GM21515 (cell line): ENCODE measurements around the gene UNC13D.
"Not testable (repeated sequence)": the region's sequence is repeated elsewhere in the genome, so short reads cannot be mapped to it uniquely, and the experiment has no call there.

Source experiments
- ATAC-seq: cut with Tn5 transposase; IDR thresholded peaks from one replicate; pipeline ENCODE4 v1.9.1; 2021; ENCODE audit not compliant: unreplicated experiment

UNC13D gene

GRCh38 chr17:75875182-75875939 lies 31.2 kb upstream of the UNC13D start:
- no peak for ATAC-seq

- ATAC-seq, result no peak
These were observed 30.3 kb upstream of the UNC13D start for GRCh38 chr17:75874323-75875181.

GRCh38 chr17:75873587-75874322 lies 29.6 kb upstream of the UNC13D start:
- ATAC-seq, result no peak

GRCh38 chr17:75872434-75873351 lies 28.5 kb upstream of the UNC13D start:
- no peak for ATAC-seq

GRCh38 chr17:75870228-75870627 lies 26.0 kb upstream of the UNC13D start:
- not testable (repeated sequence) for ATAC-seq

- no peak for ATAC-seq
These were observed 25.3 kb upstream of the UNC13D start for GRCh38 chr17:75869282-75870141.

- ATAC-seq, result not testable (repeated sequence)
These were observed 24.6 kb upstream of the UNC13D start for GRCh38 chr17:75868730-75869281.

- ATAC-seq, result not testable (repeated sequence)
These were observed 21.4 kb upstream of the UNC13D start for GRCh38 chr17:75865404-75866188.

GRCh38 chr17:75864887-75865286 lies 20.7 kb upstream of the UNC13D start:
- peak; percentile 20 for ATAC-seq

GRCh38 chr17:75864448-75864871 lies 20.3 kb upstream of the UNC13D start:
- peak; percentile 88 for ATAC-seq

GRCh38 chr17:75861927-75862317 lies 17.7 kb upstream of the UNC13D start:
- no peak for ATAC-seq

- not testable (repeated sequence) for ATAC-seq
These were observed 15.2 kb upstream of the UNC13D start for GRCh38 chr17:75859358-75859757.

- peak; percentile 1 for ATAC-seq
These were observed 12.0 kb upstream of the UNC13D start for GRCh38 chr17:75856062-75856756.

- peak; percentile 80 for ATAC-seq
These were observed 11.3 kb upstream of the UNC13D start, which contains the start of gene WBP2 for GRCh38 chr17:75855310-75856061. Gene WBP2 (minus strand): TSS chr17:75855335. CDS start chr17:75855297, 38 bp downstream.

- ATAC-seq, result no peak
These were observed 10.7 kb upstream of the UNC13D start for GRCh38 chr17:75854881-75855309.

- no peak for ATAC-seq
These were observed 10.0 kb upstream of the UNC13D start for GRCh38 chr17:75854101-75854748.
